Activated T-helper 17 cell treated with anti-CD3 and anti-CD28 coated beads, Interleukin-2, amount 50 U/mL, for 72 hours (primary cell): ENCODE results near the gene CCDC148. TPM values are rescaled to one million over a fixed set of nuclear protein-coding genes. Genes with fewer than 3 reads are reported as not detected.
A peak's percentile ranks its signal among the peaks of the same experiment; 100 is the strongest.

Experiments
- ATAC-seq: fragments of 150-1000 bp; cut with Tn5 transposase; replicated peaks from 2 replicates; pipeline ENCODE4 v1.10.0; 2021; ENCODE audit warnings: mild to moderate bottlenecking, moderate library complexity
- H3K27ac Mint-ChIP-seq: one replicate; pipeline ENCODE4 v1.8.0; 2022; ENCODE audit warnings: mixed read lengths
- H3K27me3 Mint-ChIP-seq: one replicate; pipeline ENCODE4 v1.8.0; 2022; ENCODE audit warnings: mixed read lengths
- H3K36me3 Mint-ChIP-seq: one replicate; pipeline ENCODE4 v1.8.0; 2022; ENCODE audit warnings: low read depth, mild to moderate bottlenecking, mixed read lengths
- H3K4me1 Mint-ChIP-seq: one replicate; pipeline ENCODE4 v1.8.0; 2022; ENCODE audit warnings: mixed read lengths
- H3K4me3 Mint-ChIP-seq: one replicate; pipeline ENCODE4 v1.8.0; 2022; ENCODE audit warnings: mild to moderate bottlenecking, mixed read lengths
- H3K9me3 Mint-ChIP-seq: one replicate; pipeline ENCODE4 v1.8.0; 2022; ENCODE audit warnings: mixed read lengths
- total RNA-seq, 2 donors: library from RNA; stranded (reverse); gene quantifications; one replicate each; pipeline ENCODE4 v1.2.3, GENCODE V29; 2022

Gene CCDC148
- total RNA-seq, result under 1 TPM; 0.82 to 0.93 TPM

DNA sequence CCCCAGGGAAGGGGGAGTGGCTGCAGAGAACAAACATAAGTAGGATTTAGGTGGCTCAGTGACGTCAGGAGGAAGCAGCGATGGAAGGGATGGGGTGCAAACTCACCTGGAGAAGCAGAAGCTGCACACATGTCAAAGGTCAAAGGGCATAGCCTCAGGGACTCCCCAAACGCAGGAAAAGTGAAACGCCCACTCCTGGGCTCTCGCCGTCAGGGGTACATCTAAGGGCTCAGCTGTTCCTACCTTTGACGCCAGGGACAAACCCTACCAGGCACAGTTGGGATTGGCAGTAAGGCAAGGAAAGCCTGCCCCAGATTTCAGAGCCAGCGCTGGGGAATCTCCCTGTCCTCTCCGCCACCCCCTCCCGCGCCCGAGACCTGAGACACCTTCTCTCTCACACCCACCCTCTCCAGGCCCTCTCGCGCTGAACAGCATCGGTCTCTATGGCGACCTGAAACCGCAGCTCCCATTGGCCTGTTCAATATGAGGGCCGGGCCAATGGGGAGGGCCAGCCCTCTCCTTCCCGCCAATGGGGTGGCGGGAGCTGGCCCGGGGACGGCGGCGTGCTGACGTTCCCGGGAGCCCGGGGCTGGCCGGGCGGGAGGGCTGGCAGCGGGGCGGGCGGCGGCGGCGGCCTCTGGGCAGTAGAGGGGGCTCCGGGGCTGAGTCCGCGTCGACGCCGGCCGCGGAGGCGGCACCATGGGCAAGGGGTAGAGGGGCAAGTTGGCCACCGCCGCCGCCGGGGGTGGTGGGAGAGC, at the start of gene CCDC148, which contains the start of gene PKP4:
TSS of gene CCDC148 (minus strand) at position 445 of the 758 bp plus-strand sequence. CDS start at position 131, 314 bp downstream.
TSS of gene PKP4 (plus strand) at position 644 of the 758 bp plus-strand sequence. CDS start 76,233 bp downstream, outside the sequence.
- H3K9me3 Mint-ChIP-seq, result no peaks in the 10 kb centered on the region
- peak within 1 kb of the TSS; percentile 81 for H3K27ac Mint-ChIP-seq
- H3K36me3 Mint-ChIP-seq, result no peaks in the 10 kb centered on the region
- ATAC-seq, result peak; percentile 96
- H3K4me3 Mint-ChIP-seq, result peak within 1 kb of the TSS; percentile 94
- peaks cover 17% of the 10 kb centered on the region for H3K4me1 Mint-ChIP-seq
- H3K27me3 Mint-ChIP-seq, result peaks cover 3% of the 10 kb centered on the region

DNA sequence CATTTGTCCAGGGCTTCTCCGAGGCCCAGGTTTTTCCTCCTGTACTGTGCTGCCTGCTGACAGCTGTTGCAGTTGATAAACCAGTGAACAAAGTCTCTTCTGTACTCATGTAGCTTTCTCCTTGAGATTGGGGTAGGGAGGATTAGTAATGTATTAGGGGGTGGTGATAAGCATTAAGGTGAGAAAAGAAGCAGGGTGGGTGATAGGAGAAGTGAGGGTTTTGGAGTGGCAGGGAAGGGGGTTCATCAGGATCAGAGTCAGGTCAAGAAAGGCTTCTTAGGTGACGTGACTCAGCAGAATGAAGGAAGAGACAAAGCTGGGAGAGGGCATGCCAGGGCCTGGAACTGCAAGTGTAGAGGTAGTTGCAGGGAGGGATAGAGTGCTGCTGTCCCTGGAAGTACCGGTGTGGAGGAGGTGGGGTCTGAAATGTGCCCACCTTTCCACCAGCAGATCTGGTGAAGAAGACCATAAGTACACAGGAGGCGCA, 48.9 kb upstream of the CCDC148 start:
- H3K4me1 Mint-ChIP-seq, result peaks cover 11% of the 10 kb centered on the region
- no peaks in the 10 kb centered on the region for H3K36me3 Mint-ChIP-seq
- no peak overlapping the region for H3K4me3 Mint-ChIP-seq
- no peak overlapping the region for H3K27ac Mint-ChIP-seq
- H3K9me3 Mint-ChIP-seq, result no peaks in the 10 kb centered on the region
- H3K27me3 Mint-ChIP-seq, result no peaks in the 10 kb centered on the region
- ATAC-seq, result no peak

DNA sequence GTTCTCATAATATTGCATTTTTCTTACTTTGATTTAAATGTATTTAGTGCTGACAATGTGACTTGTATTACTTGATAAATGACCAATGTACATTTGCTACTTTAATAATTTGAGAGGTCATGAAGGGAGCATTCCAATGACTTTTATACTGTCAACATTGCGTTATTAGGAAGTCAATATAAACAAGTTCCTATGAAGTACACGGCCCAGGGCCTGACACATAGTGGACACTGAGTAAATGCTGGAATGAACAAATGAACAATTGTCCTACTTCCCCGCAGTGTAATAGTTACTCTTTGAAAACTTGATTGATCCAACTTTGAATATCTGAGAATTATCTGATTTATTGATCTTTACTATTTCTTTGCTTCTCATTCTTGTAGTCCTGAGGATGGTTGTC, 47.5 kb upstream of the CCDC148 start:
- H3K36me3 Mint-ChIP-seq, result no peaks in the 10 kb centered on the region
- H3K9me3 Mint-ChIP-seq, result no peaks in the 10 kb centered on the region
- H3K27me3 Mint-ChIP-seq, result no peaks in the 10 kb centered on the region
- no peak overlapping the region for H3K4me3 Mint-ChIP-seq
- no peak for ATAC-seq
- peaks cover 7% of the 10 kb centered on the region for H3K4me1 Mint-ChIP-seq
- H3K27ac Mint-ChIP-seq, result no peak overlapping the region

DNA sequence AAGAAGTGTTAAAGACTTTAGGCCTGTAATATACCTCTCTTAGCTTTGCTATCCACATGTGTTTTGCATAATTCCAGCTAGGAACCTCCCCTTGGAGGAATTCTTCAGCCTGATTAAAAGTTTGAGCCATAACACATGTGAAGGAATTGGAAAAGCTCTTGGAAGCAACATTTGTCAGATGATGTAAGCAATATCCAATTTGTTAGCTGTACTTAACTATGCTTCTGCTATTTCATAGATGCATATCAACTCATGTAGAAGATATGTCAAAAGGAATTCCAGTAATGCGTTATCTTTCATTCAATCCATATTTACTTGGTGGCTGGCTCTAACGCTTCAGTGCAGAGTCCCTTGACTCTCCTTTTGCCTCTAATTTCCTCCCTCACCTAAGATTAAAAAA, 46.4 kb upstream of the CCDC148 start:
- no peak for ATAC-seq
- no peaks in the 10 kb centered on the region for H3K9me3 Mint-ChIP-seq
- no peak overlapping the region for H3K4me3 Mint-ChIP-seq
- no peaks in the 10 kb centered on the region for H3K27me3 Mint-ChIP-seq
- peaks cover 7% of the 10 kb centered on the region for H3K4me1 Mint-ChIP-seq
- H3K36me3 Mint-ChIP-seq, result no peaks in the 10 kb centered on the region
- no peak overlapping the region for H3K27ac Mint-ChIP-seq

DNA sequence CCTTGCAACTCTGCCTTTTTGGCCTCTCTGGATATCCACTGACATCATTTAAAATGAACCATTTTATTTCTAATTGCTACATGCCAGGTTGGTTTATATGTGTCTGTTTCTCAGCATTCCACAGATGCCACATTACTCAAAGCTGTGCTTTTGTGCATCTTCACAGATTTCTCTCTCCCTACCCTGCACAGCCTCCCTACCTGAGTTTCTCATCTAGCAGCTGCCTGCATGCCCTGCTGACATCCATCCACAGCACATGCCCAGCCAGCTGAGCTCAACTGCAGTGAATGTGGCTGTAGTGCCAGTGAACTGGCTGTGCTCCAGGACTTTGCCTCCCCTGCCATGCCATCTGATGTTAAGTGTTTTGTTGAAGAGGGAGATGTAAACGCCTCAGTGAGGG, 44.7 kb upstream of the CCDC148 start:
- H3K9me3 Mint-ChIP-seq, result no peaks in the 10 kb centered on the region
- peak overlapping the region; percentile 49 for H3K27ac Mint-ChIP-seq
- ATAC-seq, result no peak
- H3K4me1 Mint-ChIP-seq, result peaks cover 3% of the 10 kb centered on the region
- H3K27me3 Mint-ChIP-seq, result no peaks in the 10 kb centered on the region
- H3K36me3 Mint-ChIP-seq, result no peaks in the 10 kb centered on the region
- no peak overlapping the region for H3K4me3 Mint-ChIP-seq

DNA sequence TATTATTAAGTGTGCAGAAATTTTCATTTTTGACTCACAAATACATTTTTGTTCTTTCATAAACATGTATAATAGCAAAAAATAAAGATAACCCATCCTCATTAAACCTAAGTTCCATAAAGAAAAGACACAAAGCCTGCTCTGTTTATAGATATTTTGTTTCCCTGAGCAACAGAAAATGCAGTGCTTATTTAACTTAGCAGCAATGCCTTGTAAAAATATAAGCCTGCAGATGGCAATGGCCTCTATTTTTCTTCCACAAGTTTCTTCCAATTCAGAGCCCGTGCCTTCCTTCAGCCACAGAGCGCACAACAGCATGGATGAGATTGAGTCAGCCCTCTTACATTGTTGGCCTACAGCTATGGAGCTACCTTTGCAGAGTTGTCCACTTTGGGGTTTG, 43.8 kb upstream of the CCDC148 start:
- Mint-ChIP-seq H3K4me3 (no peak overlapping the region), H3K27me3 (no peaks in the 10 kb centered on the region), H3K9me3 (no peaks in the 10 kb centered on the region), H3K27ac (no peak overlapping the region), H3K36me3 (no peaks in the 10 kb centered on the region), H3K4me1 (peaks cover 5% of the 10 kb centered on the region)
- ATAC-seq, result no peak

DNA sequence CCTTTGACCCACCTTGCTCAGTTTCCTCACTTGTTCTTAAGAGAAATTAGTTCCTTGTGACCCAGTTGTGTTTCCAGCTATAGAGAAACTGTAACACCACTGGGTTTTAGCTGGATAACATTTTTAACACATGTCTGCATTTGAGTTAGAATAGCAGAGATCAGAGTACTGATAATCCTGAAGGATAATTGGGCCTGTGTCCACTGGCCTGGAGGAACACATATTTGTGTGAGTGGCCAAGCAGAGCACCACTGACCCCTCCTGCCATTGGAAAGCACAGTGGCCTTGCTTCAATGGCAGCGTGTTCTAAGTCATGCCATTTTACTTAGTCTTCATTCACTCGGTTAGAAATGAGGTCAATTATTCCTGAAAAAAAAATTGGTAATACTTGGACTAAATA, 42.8 kb upstream of the CCDC148 start:
- Mint-ChIP-seq H3K4me1 (peaks cover 5% of the 10 kb centered on the region), H3K4me3 (no peak overlapping the region), H3K27ac (no peak overlapping the region), H3K9me3 (no peaks in the 10 kb centered on the region), H3K27me3 (no peaks in the 10 kb centered on the region), H3K36me3 (no peaks in the 10 kb centered on the region)
- no peak for ATAC-seq

DNA sequence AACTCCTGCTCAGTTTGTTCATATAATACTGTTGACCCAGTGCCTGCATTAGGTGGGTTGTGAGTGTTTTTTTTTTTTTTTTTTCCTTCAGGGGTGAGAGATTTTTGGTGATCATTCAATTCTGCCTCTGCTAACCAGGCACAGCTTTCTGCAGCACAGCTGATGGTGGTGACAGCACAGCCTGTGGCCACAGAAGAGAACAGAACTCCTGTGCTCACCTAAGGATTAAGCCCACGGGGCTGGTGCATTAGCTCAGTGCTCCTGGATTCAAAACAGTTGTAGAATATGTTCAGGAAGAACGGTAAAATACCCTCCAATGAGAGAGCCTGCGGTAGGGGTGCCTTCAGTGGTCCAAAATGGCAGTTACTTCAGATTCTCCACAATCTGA, 42.2 kb upstream of the CCDC148 start:
- Mint-ChIP-seq H3K4me3 (no peak overlapping the region), H3K9me3 (no peaks in the 10 kb centered on the region), H3K36me3 (no peaks in the 10 kb centered on the region), H3K27ac (no peak overlapping the region), H3K27me3 (no peaks in the 10 kb centered on the region), H3K4me1 (peaks cover 5% of the 10 kb centered on the region)
- ATAC-seq, result no peak

DNA sequence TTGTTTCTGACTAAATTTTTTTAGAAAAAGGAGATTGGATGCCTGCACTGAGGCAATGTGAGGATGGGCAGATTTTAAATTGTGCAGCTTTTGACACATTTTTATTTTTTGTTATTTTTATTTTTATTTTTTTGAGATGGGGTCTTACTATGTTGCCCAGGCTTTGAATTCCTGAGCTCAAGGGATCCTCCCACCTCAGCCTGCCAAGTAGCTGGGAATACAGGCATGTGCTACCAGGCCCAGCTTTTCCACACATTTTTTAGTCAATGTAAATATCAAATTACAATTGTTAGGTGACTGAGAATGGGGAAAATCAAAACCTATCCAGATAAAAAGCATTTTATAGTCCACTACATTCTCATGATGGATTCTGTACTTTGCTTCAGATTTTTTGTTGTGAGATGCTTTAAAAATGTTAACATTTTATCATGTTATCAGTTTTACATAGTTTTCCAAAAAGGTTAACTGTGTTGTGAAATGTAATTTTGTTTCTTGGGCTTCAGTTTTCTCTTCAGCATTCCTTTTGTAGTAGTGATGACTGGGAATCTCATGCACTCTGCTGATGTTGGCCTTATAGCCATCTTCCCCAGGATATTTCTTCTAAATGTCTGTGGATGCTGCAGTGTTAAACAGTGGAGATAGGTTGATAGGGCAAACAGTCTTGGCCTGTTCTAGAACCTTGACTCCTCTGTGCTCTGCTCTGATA, 41.6 kb upstream of the CCDC148 start:
- ATAC-seq, result no peak
- Mint-ChIP-seq H3K4me1 (peaks cover 5% of the 10 kb centered on the region), H3K27ac (no peak overlapping the region), H3K27me3 (no peaks in the 10 kb centered on the region), H3K4me3 (no peak overlapping the region), H3K9me3 (no peaks in the 10 kb centered on the region), H3K36me3 (no peaks in the 10 kb centered on the region)

DNA sequence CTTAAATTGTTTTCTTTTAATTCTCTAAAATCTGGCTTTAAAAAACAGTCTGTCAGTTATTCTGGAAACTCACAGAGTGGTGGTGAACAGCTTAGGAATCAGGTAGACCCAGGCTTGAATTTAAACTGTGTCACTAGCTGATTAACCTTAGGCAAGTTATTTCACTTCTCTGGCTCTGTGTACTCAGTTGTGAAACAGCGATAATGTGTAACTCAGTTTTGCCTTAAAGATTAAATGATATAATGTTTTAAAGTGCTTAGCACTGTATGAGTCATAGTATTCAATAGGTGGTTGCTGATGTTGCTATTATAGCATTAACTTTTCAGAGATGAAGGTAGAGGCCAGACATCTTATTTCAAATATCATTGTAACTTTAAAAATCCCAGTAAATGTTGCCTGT, 40.9 kb upstream of the CCDC148 start:
- H3K4me3 Mint-ChIP-seq, result no peak overlapping the region
- H3K4me1 Mint-ChIP-seq, result peaks cover 5% of the 10 kb centered on the region
- H3K36me3 Mint-ChIP-seq, result no peaks in the 10 kb centered on the region
- H3K9me3 Mint-ChIP-seq, result no peaks in the 10 kb centered on the region
- H3K27me3 Mint-ChIP-seq, result no peaks in the 10 kb centered on the region
- peak; percentile 67 for ATAC-seq
- H3K27ac Mint-ChIP-seq, result no peak overlapping the region

DNA sequence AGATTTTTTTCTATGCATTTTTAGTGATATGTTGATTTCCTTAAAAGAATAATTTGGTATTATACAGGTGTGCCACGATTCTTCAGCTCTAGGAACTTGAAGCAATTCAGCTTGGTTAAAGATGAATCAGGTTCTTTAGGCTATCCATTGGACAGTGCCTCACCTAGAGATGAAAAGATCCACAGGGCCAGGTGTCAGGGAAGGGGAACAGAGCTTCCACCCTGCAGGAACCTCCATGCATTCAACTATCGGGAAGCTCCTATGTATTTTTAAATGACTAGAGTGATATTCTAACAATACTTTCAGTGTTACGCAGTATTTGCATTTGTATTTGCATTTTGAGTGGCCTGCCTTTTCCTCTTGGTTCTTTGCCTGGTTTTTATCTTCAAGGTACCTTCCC, 40.4 kb upstream of the CCDC148 start:
- Mint-ChIP-seq H3K4me3 (no peak overlapping the region), H3K4me1 (peaks cover 5% of the 10 kb centered on the region), H3K36me3 (no peaks in the 10 kb centered on the region), H3K9me3 (no peaks in the 10 kb centered on the region), H3K27ac (no peak overlapping the region), H3K27me3 (no peaks in the 10 kb centered on the region)
- ATAC-seq, result no peak

DNA sequence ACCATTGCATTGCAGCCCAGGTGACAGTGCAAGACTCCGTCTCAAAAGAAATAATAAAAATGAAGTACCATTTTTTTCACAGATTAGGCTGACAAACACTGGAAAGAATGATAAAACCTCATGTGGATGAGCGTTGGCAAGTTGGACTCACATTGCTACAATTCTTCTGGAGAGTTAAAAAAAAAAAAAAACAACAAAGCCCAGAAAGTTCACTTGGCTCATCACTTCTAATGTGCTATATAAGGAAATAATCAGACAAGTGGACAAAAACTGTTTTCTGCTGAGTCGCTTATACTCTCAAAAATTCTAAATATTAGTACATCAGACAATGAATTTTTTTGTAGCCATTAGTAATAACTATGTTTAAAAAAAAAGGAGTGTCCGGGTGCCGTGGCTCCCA, 38.6 kb upstream of the CCDC148 start:
- no peak for ATAC-seq
- Mint-ChIP-seq H3K9me3 (no peaks in the 10 kb centered on the region), H3K27me3 (no peaks in the 10 kb centered on the region), H3K4me1 (peaks cover 5% of the 10 kb centered on the region), H3K27ac (no peak overlapping the region), H3K36me3 (no peaks in the 10 kb centered on the region), H3K4me3 (no peak overlapping the region)

DNA sequence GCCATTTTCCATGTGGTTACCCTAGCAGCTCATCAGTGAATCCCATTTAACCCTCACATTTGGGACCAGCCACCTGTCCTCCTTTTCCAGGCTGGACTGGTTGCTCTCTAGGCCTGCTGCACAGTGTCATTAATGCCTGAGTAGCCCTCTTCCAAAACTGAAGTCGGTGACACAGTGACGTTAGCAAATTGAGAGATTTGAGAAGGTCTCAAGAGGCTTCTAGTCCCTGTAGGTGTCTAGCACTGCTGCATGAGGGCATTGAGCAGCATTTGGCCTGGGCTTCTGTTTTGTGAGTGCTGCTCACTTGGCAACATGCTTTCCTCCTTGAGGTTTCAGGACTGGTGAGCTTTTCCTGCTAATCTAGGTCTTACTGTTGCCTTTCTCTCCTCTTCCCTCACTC, 36.9 kb upstream of the CCDC148 start:
- H3K36me3 Mint-ChIP-seq, result no peaks in the 10 kb centered on the region
- H3K4me1 Mint-ChIP-seq, result peaks cover 7% of the 10 kb centered on the region
- no peak overlapping the region for H3K27ac Mint-ChIP-seq
- no peaks in the 10 kb centered on the region for H3K9me3 Mint-ChIP-seq
- no peaks in the 10 kb centered on the region for H3K27me3 Mint-ChIP-seq
- no peak for ATAC-seq
- no peak overlapping the region for H3K4me3 Mint-ChIP-seq

DNA sequence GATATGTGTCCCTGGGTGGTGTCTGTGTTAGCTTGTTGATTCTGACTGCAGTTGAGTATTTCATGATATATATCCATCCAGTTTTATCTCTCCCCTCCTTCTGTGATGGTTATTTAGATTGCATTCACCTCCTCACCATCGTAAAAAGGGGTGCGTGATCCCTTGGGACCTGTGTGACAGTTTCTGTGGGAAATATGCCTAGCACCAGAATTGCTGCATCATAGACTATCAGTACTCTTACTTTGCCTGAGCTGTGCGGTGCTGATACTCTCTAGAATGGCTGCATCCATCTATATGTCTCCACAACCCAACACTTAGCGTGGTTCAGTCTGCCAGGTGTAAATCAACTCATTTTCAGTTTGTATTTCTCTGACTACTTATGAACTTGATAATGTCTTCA, 34.5 kb upstream of the CCDC148 start:
- Mint-ChIP-seq H3K27me3 (no peaks in the 10 kb centered on the region), H3K4me3 (no peak overlapping the region), H3K27ac (no peak overlapping the region), H3K4me1 (peaks cover 17% of the 10 kb centered on the region), H3K9me3 (no peaks in the 10 kb centered on the region), H3K36me3 (no peaks in the 10 kb centered on the region)
- ATAC-seq, result no peak
